Epithelial cell of prostate (primary cell): Measurements from ENCODE around the gene PRM1.
A peak's percentile ranks its signal among the peaks of the same experiment; 100 is the strongest.

Experiments
- DNase-seq: peaks from one replicate; pipeline ENCODE4 v3.0.0-alpha.2; 2011; ENCODE audit warnings: low read depth, low spot score
- H3K27ac ChIP-seq: fragments of 450-650 bp; 2 replicates; pipeline ENCODE4 v1.5.1; 2017; ENCODE audit warnings: mild to moderate bottlenecking

PRM1 gene

DNA sequence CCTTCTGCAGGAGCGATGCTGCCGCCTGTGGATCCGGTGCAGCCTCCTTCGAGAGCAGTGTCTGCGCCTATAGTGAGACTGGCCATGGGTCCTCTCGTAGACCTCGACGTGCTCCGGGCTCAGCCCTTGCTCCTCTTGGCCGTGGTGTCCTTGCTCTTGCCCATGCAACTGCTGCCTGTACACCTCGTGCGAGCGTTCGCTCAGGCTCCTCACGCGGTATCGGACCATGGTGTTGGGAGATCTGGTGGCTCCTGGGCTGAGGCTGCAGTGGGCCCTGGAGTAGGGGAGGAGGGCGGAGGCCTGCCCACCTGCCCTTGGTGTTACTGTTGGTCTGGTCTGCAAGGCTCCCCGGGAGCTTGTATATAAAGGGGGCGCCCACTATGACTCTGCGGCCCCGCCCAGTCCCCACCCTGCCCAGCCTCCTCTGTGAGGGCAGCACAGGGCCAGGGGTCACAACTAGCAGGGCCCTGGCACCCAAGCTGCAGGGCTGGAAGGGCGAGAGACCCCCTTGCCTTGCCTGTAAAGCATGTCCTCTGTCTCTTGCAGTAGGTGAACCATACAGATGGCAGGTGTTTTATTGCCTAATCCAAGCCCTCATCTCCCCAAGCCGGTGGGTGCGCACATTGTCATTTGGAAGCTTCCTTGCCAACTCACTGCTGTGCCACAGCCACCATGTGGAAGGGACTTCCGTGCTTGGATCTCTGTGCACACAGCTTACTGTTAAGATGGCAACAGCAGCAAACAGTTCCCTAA is 4.8 kb downstream of the PRM1 start, which contains the start of gene PRM2:
Gene PRM2 (minus strand): TSS at position 338 of the 753 bp plus-strand sequence. CDS start 110 bp downstream, at position 228.
- no peak within 1 kb of the TSS for H3K27ac ChIP-seq
- no peak for DNase-seq

DNA sequence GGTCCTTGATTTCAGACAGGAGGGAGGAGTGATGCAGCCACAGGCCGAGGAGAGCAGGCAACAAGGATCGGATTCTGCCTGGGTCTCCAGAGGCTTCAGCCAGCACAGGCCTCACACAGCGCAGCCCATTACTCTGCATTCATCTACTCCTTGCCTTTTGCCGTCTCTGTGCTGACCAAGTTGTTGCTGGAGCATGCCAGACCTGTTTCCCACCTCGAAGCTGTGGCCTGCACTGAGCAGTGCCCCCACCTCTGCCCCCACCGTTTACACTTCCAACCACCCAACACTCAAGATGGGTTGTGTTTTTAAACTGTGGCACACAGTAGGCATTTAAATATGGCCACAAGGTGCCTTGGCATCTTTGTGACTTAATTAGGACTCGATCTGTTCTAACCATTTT is 6.2 kb downstream of the PRM1 start:
- no peak overlapping the region for H3K27ac ChIP-seq
- DNase-seq, result no peak

DNA sequence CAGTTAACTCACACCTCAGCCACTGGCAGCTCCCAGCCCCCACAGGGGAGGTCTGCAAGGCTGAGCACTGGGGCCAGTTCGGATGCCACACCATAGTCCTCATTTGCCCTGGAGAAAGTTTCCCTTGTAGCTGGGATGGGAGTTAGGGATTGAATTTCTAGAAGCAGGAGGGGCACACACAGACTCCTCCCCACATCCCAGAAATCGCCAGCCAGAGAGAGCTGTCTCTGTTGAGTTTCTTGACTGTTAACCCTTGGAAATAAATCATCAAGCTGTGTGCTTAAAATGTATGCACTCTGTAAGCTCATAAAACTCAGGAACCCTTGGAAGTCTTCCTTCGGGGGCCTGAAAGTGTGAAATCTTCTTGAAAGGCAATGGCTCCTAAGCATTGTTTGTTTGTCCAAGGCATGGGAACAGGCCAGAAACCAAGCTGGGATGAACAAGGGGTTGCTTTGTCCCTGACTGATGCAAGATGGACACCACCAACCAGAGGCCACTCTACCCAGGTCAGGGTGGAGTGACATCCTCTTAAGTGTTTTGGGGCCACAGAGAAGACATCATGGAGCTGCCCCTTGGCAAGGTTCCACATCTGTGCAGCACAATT is 7.3 kb downstream of the PRM1 start:
- no peak overlapping the region for H3K27ac ChIP-seq
- DNase-seq, result no peak

DNA sequence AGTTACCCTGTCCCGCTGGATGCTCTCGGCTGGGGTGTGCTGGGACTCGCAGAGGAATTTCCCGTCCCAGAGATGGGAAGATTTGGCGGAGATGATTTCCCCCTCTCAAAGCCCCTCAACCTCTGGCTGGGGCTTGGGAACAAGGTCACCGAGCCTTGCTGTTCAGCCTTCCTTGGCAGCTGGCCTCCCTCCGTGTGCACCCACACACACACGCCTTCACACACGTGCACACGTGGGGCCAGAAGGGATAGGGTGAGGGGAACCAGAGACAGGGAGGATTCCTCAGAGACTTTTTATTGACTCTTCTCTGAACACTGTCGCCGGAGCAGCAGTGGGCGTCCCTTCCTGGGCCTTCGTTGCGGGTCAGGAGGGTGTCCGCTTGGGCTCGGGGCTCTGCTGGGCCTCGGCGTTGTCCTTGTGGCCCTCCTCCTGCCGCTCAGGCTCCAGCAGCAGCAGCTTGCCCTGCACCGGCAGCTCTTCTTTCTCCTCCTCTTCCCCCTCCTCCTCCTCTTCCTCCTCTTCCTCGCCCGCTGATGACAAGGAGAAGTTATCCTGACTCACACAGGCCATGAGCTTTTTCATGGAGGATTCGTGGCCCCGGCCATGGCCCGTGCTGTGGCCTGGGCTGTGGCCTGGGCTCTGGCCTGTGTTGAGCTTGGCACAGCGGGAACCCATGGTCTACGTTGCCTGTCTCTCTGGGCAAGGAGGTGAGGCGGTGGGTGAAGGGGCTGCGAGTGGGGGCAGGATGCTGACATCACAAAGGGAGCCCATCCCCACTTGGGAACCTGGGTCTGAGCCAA is 8.0 kb downstream of the PRM1 start, which contains the start of gene PRM3:
Gene PRM3 (minus strand): TSS at position 709 of the 800 bp plus-strand sequence. CDS start 34 bp downstream, at position 675.
- no peak within 1 kb of the TSS for H3K27ac ChIP-seq
- DNase-seq, result no peak

DNA sequence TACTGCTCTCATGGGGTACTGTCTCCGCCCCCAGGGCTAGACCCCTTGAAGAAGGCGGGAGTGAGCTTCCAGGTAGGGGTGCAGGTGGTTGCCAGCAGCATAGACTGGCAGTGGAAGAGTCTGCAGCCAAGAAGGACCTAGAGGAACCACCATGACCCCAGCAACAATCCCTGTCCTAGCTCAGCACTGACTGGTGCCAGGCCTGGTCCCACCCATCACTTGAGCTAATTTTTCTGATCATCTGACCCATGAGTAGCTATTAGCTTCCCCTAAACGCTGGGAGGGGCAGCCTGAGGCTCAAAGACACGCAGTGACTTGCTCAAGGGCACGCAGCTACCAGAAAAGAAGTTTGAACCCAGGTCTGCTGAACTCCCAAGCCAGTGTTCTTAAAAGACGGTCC is 8.6 kb downstream of the PRM1 start:
- H3K27ac ChIP-seq, result no peak overlapping the region
- DNase-seq, result no peak

DNA sequence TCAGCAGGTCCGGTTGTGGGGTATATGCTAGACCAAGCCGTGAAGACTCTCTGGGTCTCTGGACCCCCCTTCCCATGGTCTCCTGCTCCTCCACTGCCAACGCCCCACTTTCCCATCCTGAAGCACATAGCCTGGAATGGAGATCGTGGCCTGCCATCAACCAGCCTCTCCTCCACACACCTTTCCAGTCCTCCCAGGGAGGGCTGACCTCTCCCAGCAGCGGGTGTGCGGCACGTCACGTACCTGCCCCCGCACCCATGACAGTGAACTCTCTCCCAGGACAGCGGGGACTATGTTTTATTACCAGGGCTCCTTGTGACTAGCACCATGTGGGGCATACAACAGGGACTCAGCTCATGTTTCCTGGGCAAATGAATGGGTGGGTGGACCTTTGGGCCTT is 9.5 kb downstream of the PRM1 start:
- no peak for DNase-seq

DNA sequence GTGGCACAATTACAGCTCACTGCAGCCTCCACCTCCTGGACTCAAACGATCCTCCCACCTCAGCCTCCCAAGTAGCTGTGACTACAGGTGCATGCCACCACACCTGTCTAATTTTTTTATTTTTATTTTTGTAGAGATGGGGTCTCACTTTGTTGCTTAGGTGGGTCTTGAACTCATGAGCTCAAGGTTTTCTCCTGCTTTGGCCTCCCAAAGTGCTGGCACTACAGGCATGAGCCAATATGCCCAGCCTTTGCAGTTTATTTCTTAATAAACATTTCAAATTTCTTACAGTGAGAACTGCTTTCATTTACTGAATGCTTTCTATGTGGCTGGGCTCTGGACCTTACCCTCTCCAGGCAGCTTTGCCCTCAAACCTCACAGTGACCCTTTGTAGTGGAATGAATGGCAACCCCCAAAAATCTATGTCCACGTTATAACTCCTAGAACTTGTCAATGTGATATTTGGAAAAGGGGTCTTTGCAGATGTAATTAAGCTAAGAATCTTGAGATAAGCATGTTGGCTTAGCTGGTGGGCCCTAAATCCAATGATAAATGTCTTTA is 10.4 kb downstream of the PRM1 start:
- H3K27ac ChIP-seq, result no peak overlapping the region
- no peak for DNase-seq

More for the DNA sequence above, 9.5 kb downstream of the PRM1 start:
- H3K27ac ChIP-seq, result no peak overlapping the region

DNA sequence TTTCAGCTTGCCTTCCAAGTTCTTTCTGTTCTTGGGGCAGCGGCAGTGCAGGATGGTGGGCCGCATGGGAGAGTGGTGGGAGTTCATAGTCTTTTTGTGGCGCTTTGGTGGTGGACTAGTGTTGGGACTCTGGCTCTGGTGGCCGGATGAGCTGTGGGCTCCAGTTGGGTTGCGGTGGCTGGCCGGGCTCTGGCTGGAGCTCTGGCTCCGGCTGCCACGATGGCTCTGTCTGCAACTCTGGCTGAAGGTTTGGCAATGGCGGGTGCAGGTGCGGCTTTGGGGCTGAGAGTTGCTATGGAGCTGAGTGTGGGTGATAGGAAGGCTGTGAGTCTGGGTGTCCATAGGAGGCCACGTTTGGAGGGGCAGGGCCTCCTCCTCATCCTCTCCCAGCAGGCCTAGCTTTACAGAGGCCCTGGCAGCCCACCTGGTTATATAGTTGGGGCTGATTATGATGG is 12.2 kb downstream of the PRM1 start, which contains the start of gene TNP2:
Gene TNP2 (minus strand): TSS at position 405 of the 455 bp plus-strand sequence. CDS start 63 bp downstream, at position 342.
- H3K27ac ChIP-seq, result no peak within 1 kb of the TSS
- no peak for DNase-seq

DNA sequence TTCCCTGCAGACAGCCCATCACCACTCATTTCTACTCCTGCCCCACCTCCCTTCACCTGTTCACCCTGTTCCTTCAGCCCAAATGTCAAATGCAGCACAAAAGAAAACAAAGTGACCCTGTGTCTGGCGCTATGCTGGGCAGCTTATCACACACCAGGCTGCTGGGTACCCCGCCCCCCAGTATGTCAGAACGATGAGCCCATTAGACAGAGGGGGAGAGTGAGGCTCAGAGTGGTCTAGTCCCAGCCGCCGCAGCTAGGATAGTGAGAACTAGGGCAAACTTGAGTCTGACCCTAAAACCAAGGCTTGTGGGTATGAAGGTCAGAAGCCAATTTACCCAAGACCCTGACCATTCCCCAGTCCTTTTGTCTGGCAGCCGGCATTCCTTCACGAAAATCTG is 16.0 kb downstream of the PRM1 start:
- no peak for DNase-seq
- H3K27ac ChIP-seq, result no peak overlapping the region

DNA sequence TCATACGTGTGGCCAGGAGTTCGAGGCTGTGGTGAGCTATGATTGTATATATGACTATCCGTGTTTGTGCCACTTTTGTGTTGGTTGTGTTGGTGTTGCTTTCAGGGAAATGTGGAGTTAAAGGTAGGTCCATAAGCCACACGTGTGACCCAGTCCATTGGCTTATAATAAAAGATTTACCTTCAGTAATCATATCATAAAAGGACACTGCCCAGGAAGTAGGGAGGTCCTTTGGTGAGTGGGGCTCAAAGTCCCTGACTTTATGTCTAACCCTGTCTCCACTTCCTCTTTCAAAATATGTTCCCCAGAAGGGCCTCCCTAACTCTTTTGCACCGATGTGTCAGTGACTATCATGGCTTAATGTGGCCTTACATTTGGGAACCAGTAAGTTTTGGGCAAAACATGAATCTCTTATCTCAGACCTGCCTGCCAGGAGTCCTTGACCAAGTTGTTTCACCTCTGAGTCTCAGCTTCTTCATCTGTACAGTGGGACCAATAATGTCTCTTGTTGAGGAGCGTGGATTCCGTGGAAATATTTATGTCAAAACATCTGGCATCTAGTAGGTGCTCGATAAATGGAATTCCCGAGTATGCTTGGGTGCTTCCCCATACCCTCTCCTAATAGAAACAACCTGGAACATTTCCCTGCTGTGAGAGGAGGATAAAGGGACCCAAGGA is 16.8 kb downstream of the PRM1 start:
- no peak for DNase-seq
- H3K27ac ChIP-seq, result no peak overlapping the region

DNA sequence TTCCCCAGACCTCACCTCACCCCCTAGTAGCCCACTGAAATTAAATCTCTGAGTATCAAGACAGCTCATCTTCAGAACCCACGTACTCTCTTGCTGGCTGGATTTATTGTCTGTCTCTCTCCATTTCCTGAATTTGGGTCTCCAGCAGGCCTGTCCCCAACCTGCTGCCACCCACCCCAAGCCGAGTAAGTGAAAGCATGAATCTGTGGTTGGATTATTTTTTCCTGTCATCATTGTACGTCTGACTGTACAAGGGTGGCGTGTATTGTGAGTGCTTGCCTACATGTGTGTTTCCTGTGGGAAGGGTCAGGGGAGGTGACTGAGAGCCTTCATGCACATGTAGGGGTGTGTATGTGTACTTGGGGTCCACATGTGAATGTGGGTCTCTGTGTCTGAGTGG is 17.4 kb downstream of the PRM1 start:
- no peak overlapping the region for H3K27ac ChIP-seq
- no peak for DNase-seq

DNA sequence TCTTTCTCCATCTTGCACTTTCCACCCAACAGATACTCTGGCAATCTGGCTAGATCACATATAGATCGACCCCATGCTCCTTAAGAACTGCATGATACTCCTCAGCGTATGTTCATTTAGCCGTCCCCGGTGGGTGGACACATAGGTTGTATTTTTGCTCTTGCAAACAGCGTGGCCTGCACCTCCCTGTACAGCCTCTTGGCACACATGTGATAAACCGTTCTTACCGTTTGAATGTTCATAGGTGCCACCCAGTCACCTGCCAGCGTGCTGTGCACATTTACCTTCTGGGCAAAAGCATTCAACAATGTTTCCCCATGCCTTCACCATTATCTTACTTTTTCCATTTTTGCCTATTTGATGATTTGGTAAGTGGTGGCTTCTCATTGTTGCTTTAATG is 18.2 kb downstream of the PRM1 start:
- no peak overlapping the region for H3K27ac ChIP-seq
- DNase-seq, result no peak

DNA sequence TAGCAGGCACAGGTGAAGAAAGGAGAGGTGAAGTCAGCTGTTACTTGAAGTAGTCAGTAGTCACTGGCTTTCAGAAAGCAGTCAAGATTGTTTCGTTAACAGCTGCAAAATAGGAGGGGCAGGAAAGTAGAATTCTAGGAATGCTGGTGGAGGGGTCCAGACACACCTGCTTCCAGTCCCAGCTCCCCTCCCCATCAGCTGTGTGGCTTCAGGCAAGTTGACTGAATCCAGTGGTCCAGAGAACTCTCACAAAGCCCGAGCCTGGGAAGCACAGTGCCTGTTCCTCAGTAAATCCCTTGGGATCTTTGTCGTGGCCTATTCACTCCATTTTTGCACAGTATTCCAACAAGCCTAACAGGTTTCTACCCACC is 20.5 kb downstream of the PRM1 start:
- no peak for DNase-seq
- H3K27ac ChIP-seq, result no peak overlapping the region

DNA sequence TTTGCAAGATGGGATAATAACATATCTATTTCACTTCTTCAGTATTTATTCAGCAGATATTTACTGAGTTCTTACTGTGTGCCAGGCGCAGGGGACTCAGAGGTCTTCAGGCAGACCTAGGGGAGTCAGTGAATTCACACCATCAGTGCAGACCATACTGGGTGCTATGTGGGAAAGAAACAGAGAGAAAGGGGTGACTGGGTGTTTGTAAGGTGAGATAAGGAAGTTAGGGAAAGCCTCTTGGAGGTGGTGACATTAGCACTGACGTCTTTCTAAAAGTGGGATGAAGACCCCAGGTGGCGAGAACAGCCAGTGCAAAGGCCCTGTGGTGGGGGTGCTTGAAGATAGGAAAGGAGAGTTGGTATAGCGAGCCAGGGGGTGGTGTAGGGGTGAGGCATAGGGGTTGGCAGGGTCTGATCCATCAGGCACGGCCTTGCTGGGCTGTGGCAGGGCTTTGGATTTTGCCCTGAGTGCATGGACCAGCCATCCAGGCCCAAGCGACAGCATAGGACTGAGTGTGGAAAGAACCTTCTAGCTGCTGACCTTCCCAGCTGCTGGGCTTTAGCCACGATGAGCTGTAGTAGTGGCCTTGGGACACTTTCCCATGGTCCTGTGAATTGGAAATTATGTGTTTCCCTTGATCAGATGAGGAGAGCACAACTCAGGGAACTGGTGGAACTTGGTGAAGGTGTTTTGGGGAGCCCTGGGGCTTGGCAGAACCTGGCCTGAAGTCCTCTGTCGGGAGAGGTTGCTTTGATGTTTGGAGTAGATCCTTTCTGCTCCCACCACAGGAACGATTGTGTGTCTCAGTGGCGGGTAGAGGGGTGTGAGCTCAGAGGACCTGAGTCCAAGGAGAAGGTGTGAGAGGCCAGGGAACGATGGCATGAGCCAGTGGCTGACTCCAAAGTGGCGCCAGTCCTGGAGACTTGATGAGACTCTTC is 21.2 kb downstream of the PRM1 start:
- H3K27ac ChIP-seq, result no peak overlapping the region
- no peak for DNase-seq

DNA sequence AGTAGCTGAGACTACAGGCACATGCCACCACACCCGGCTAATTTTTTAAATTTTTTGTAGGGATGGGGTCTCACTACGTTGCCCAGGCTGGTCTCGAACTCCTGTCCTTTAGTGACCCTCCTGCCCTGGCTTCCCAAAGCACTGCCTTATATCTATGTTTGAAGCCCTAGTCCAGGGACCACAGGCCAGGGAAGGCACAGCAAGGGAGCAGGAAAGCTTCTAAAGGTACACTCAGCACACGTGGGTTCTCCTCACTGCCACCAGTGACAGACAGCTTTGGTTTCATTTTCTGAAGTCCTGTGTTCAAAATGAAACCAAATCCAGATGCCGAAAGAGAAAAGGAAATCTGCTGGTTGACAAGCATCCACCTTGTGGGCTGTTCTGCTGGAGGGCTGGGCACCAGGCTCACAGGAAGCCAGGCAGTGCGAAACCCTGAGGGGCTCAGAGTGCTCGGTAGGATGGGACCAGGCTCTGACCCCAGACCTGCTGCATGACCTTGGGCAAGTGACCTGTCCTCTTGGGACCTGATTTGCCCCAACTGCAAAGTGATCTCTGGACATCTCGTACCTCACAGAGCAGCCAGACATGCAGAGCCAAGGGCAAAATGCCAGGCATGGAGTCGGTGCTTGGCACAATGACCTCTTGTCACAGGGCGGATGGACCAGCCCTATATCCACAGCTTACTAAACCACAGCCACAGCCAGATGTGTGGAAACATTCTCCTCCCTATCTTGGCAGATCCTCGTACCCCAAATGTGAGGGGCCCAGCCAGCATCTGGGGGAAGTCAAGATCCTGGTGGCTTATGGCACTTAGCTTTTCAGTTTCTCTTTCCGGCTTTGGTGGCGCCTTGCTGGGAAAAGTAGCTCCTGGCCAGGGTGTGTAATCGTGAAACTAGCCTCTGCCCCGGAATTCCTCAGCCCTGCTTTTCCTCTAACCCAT is 22.3 kb downstream of the PRM1 start:
- H3K27ac ChIP-seq, result no peak overlapping the region
- no peak for DNase-seq

DNA sequence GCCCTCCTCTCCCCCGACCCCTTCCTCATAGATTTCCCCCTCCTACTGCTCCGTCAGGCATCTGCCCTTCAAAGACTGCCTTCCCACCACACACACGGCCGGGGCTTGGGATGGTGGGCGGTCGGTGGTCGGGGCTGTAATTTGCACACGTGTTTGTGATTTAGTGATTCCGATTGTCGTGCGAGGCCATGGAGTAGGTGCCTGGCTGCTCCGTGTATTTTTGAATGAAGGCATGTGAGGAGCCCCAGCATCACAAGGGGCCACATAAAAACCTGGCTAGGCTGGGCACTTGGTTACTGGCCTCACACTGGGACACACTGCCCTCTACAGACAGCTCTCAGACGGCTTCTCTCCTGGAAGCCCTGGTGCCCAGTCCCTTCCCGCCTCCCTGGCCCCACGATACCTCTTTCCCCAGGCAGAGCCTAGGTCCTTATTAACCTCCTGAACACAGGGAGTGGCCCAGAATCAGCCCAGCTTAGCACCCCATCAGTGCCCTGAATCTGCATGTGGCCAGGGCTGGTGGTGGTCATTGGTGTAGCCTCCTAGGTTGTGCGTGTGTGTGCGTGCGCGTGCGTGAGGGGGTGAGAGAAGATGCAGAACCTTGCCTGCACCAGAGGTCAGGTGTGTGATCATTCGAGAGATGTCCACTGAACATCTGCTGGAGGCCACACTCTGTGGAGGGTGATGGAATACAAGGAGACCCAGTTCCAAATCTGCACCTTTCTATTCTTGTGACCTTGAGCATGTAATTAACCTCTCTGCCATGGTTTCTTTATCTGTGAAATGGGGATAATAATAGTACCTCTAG is 23.8 kb downstream of the PRM1 start:
- peak overlapping the region; percentile 73 for H3K27ac ChIP-seq
- peak; percentile 33 for DNase-seq

DNA sequence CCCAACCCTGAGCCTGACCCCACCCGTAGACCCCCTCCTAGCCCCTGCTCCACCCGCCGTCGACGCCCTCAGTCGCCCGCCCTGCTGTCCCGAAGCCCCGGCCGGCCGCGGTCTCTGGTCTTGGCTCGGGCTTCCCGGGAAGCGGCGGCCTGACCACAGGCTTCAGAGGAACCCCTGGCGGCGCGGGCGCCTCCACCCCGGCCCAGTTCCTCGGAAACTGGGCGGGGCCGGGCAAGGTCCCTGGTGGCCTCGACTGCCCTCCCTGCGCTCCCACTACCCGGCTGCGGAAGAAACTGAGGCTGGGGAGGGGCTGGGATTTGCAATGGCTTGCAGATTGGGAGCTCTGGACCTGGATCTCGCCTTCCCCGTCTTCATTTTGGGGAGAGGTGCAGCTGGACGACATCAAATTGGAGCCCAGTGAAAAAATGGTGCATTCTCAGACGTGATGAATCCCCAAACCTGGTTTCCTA is 24.4 kb downstream of the PRM1 start:
- peak overlapping the region; percentile 73 for H3K27ac ChIP-seq
- DNase-seq, result no peak
